ENCODE data around the gene CSMD2. TPM values are rescaled to one million over a fixed set of nuclear protein-coding genes. Genes with fewer than 3 reads are reported as not detected.

CSMD2 gene
- polyA plus RNA-seq, 1 experiment, result 2.3 TPM

- H3K9me3 ChIP-seq (ENCODE audit: control insufficient read depth, insufficient read depth, low read length), result peaks cover 4% of the 10 kb centered on the region; the same call in 1 of the 2 replicates
- peak; percentile 100 for TF ChIP-seq CTCF (IDR thresholded peaks at IDR 0.05; ENCODE audit: low read depth, low read length)
- H3K27ac ChIP-seq (ENCODE audit: low read depth, low read length), result no peak overlapping the region
- peak; percentile 75 for DNase-seq (ENCODE audit: low read depth, low spot score)
- CTCF ChIA-PET, result interaction anchor here (0.5 to 6.9 kb wide), 57 partner anchors 9 to 1529 kb away, joined by 3 to 104 read pairs (median 5); no protein-coding TSS in a partner anchor
- H3K27me3 ChIP-seq (ENCODE audit: control insufficient read depth, insufficient read depth, low read length), result no peaks in the 10 kb centered on the region
- H3K4me3 ChIP-seq (ENCODE audit: low read depth, low read length), result no peak overlapping the region
- POLR2A ChIA-PET, result no interaction called here
Measured at GRCh38 chr1:33633019-33633801, 531.8 kb downstream of the CSMD2 start.

- Histone ChIP-seq H3K9me3 (ENCODE audit: control insufficient read depth, insufficient read depth, low read length) (peaks cover 4% of the 10 kb centered on the region; the same call in 1 of the 2 replicates), H3K27ac (ENCODE audit: low read depth, low read length) (no peak overlapping the region), H3K4me3 (ENCODE audit: low read depth, low read length) (no peak overlapping the region), H3K27me3 (ENCODE audit: control insufficient read depth, insufficient read depth, low read length) (no peaks in the 10 kb centered on the region)
- no peak for TF ChIP-seq CTCF (IDR thresholded peaks at IDR 0.05; ENCODE audit: low read depth, low read length)
- POLR2A ChIA-PET, result no interaction called here
- DNase-seq (ENCODE audit: low read depth, low spot score), result no peak
- CTCF ChIA-PET, result interaction anchor here (0.7 to 6.9 kb wide), 10 partner anchors 9 to 1112 kb away, joined by 3 to 104 read pairs (median 4); no protein-coding TSS in a partner anchor
Measured at GRCh38 chr1:33630686-33631085, 534.3 kb downstream of the CSMD2 start.

GRCh38 chr1:33626801-33627200 is 538.2 kb downstream of the CSMD2 start:
- POLR2A ChIA-PET, result no interaction called here
- Histone ChIP-seq H3K4me3 (ENCODE audit: low read depth, low read length) (no peak overlapping the region), H3K27ac (ENCODE audit: low read depth, low read length) (no peak overlapping the region), H3K9me3 (ENCODE audit: control insufficient read depth, insufficient read depth, low read length) (peaks cover 5% of the 10 kb centered on the region; the same call in 1 of the 2 replicates), H3K27me3 (ENCODE audit: control insufficient read depth, insufficient read depth, low read length) (no peaks in the 10 kb centered on the region)
- no peak for TF ChIP-seq CTCF (IDR thresholded peaks at IDR 0.05; ENCODE audit: low read depth, low read length)
- no peak for DNase-seq (ENCODE audit: low read depth, low spot score)
- CTCF ChIA-PET, result interaction anchor here (2.3 kb wide), 1 partner anchor 14 kb away, joined by 10 read pairs; no protein-coding TSS in a partner anchor

GRCh38 chr1:33624991-33625870 is 539.8 kb downstream of the CSMD2 start:
- H3K4me3 ChIP-seq (ENCODE audit: low read depth, low read length), result no peak overlapping the region
- peak; percentile 28 for TF ChIP-seq CTCF (IDR thresholded peaks at IDR 0.05; ENCODE audit: low read depth, low read length)
- no peak for DNase-seq (ENCODE audit: low read depth, low spot score)
- H3K9me3 ChIP-seq (ENCODE audit: control insufficient read depth, insufficient read depth, low read length), result peaks cover 5% of the 10 kb centered on the region; the same call in 1 of the 2 replicates
- CTCF ChIA-PET, result interaction anchor here (1.2 to 2.4 kb wide), 2 partner anchors 8 to 538 kb away, joined by 3 to 22 read pairs; no protein-coding TSS in a partner anchor
- H3K27me3 ChIP-seq (ENCODE audit: control insufficient read depth, insufficient read depth, low read length), result no peaks in the 10 kb centered on the region
- no peak overlapping the region for H3K27ac ChIP-seq (ENCODE audit: low read depth, low read length)
- POLR2A ChIA-PET, result no interaction called here
